Naive thymus-derived CD8-positive, alpha-beta T cell (primary cell): Measurements from ENCODE around the gene WDR53. TPM values are rescaled to one million over a fixed set of nuclear protein-coding genes. Genes with fewer than 3 reads are reported as not detected.
"Not testable (repeated sequence)": the region's sequence is repeated elsewhere in the genome, so short reads cannot be mapped to it uniquely, and the experiment has no call there.

Experiments
- ATAC-seq, 2 donors: fragments of 150-1000 bp; cut with Tn5 transposase in 1 of 2; sonication (Bioruptor Pico), chemical (Tn5 transposase) in 1 of 2; 1 replicate in 1 of 2; 2 replicates in 1 of 2; pipeline ENCODE4 v1.10.0; 2021; ENCODE audit warnings: mild to moderate bottlenecking in 2 of 2, moderate library complexity in 2 of 2
- POLR2A ChIA-PET: fragments of 350-600 bp; sonication (Branson Sonifier 250); formaldehyde crosslinking; loops from one replicate; lab custom pipeline; 2021; ENCODE audit warnings: antibody characterized with exemption; lab: Charles Lee
- DNase-seq, 10 donors: peaks; one replicate each; pipeline versions ENCODE4 v3.0.0 to v3.0.0-alpha.2; 2020 to 2022
- H3K27ac Mint-ChIP-seq, 10 donors: one replicate each; pipeline ENCODE4 v1.8.0; 2020 to 2022; ENCODE audit warnings: mild to moderate bottlenecking in 10 of 10, mixed read lengths in 10 of 10, moderate library complexity in 4 of 10, inconsistent platforms in 1 of 10
- H3K27me3 Mint-ChIP-seq, 5 donors: one replicate each; pipeline ENCODE4 v1.8.0; 2021 to 2022; ENCODE audit warnings: mixed read lengths in 5 of 5
- H3K36me3 Mint-ChIP-seq, 3 donors: one replicate each; pipeline ENCODE4 v1.8.0; 2020 to 2022; ENCODE audit warnings: mixed read lengths in 3 of 3, mild to moderate bottlenecking in 2 of 3, inconsistent platforms in 1 of 3
- H3K4me1 Mint-ChIP-seq, 4 donors: one replicate each; pipeline ENCODE4 v1.8.0; 2021 to 2022; ENCODE audit warnings: mixed read lengths in 4 of 4
- H3K4me3 Mint-ChIP-seq, 10 donors: one replicate each; pipeline ENCODE4 v1.8.0; 2020 to 2022; ENCODE audit warnings: mild to moderate bottlenecking in 10 of 10, mixed read lengths in 10 of 10, moderate library complexity in 6 of 10, inconsistent platforms in 1 of 10
- H3K9me3 Mint-ChIP-seq, 9 donors: one replicate each; pipeline ENCODE4 v1.8.0; 2020 to 2022; ENCODE audit warnings: mixed read lengths in 9 of 9, mild to moderate bottlenecking in 3 of 9, inconsistent platforms in 1 of 9, moderate library complexity in 1 of 9
- polyA plus RNA-seq, 3 donors: library from polyadenylated mRNA; unstranded; fragments of 300-500 nt; fragmentation: Illumina TruSeq; gene quantifications; one replicate each; pipeline ENCODE4 v1.2.3, GENCODE V29; 2021
- total RNA-seq, 8 experiments: library from RNA in 2 of 8; stranded (reverse) in 2 of 8; gene quantifications; one replicate each; pipeline ENCODE4 v1.2.3 and lab custom pipeline; 2021 to 2026

The WDR53 gene
- total and polyA plus RNA-seq, 5 experiments from 2014 or later: 11.8 to 23.0 (median 17.4) TPM

DNA sequence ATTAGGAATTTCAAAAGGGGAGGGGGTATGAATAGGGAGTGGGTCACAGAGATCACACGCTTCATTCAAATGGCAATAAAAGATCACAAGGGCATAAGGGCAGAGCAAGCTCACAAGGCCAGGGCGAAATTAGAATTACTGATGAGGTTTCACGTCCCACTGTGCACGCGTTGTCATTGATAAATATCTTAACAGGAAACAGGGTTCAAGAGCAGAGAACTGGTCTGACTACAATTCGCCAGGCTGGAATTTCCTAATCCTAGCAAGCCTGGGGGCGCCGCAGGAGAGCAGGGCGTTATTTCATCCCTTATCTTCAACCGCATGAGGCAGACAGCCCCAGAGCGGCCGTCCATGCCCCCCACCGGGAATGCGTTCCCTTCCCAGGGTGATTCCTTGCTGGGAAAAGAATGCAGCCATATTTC, 35.1 kb downstream of the WDR53 start:
- Mint-ChIP-seq H3K9me3 (peaks cover 0 to 6% (median 0%) of the 10 kb centered on the region in 9 donors), H3K4me1 (peaks cover 0 to 2% (median 1%) of the 10 kb centered on the region in 4 donors), H3K27ac (no peak overlapping the region), H3K4me3 (no peak overlapping the region), H3K36me3 (peaks cover 0 to 8% (median 0%) of the 10 kb centered on the region in 3 donors), H3K27me3 (peaks cover 0 to 15% (median 8%) of the 10 kb centered on the region in 5 donors)
- POLR2A ChIA-PET: no interaction called here
- ATAC-seq: no peak
- no peak for DNase-seq

DNA sequence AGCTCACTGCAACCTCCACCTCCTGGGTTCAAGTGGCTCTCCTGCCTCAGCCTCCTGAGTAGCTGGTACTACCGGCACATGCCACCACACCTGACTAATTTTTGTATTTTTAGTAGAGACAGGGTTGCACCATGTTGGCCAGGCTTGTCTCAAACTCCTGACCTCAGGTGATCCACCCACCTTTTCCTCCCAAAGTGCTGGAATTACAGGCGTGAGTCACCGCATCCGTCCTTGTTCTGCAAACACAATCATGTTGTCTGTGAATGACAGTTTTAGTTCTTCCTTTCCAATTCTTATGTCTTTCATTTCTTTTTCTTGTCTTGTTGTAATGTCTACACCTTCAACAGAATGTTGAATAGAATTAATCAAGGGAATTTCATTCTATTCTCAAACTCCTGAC, 36.9 kb downstream of the WDR53 start:
- no peak for ATAC-seq
- Mint-ChIP-seq H3K4me1 (peaks cover 0 to 2% (median 1%) of the 10 kb centered on the region in 4 donors), H3K4me3 (no peak overlapping the region), H3K36me3 (peaks cover 0 to 8% (median 0%) of the 10 kb centered on the region in 3 donors), H3K9me3 (peaks cover 0 to 6% (median 0%) of the 10 kb centered on the region in 9 donors), H3K27me3 (peaks cover 0 to 19% (median 8%) of the 10 kb centered on the region in 5 donors), H3K27ac (no peak overlapping the region)
- DNase-seq: no peak
- POLR2A ChIA-PET: no interaction called here

DNA sequence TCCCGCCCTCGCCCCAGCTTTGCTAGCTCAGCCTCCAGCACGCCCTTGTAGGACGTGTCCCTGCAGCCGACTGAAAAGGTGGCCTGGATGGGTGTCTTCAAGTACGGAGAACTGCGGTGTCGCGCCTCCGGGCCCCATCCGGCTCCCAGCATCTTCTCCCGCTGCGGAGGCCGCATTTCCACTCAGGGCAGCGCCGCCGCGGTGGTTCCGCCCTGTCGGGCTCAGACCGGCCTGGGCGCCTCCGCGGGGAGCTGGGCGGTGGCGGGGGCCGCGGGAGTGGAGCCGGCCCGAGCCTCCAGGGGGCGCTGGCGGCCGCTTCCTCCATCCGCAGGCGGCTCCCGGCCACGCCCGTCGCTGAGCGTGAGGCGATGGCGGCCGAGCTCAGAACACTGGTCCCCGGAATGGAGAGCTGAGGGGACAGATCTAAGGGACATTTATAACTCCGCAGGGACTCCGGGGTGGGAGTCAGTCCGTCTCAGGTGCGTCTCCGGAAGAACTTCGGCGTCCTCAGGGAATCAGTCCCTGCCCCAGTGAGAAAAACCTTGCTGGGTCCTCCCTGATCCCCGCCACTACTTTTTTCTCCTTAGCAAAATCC, 39.6 kb downstream of the WDR53 start:
- Mint-ChIP-seq H3K4me1 (peaks cover 0 to 2% (median 1%) of the 10 kb centered on the region in 4 donors), H3K36me3 (peaks cover 0 to 8% (median 2%) of the 10 kb centered on the region in 3 donors), H3K4me3 (peak overlapping the region in 9 of 10 donors; percentile 44 to 71 (median 66)), H3K9me3 (peaks cover 0 to 6% (median 0%) of the 10 kb centered on the region in 9 donors), H3K27me3 (peaks cover 0 to 29% (median 11%) of the 10 kb centered on the region in 5 donors), H3K27ac (peak overlapping the region in 3 of 10 donors; percentile 19 to 66 (median 47))
- ATAC-seq (peak; percentile 97 to 98), DNase-seq (peak; percentile 22 to 77 (median 67))
- POLR2A ChIA-PET: interaction anchor here (1.0 to 1.2 kb wide), 3 partner anchors 13 to 26 kb away, joined by 3 to 8 read pairs (median 3); no protein-coding TSS in a partner anchor

- ATAC-seq (no peak), DNase-seq (no peak)
- Mint-ChIP-seq H3K27me3 (peaks cover 0 to 23% (median 0%) of the 10 kb centered on the region in 5 donors), H3K9me3 (peaks cover 8 to 30% (median 22%) of the 10 kb centered on the region in 9 donors), H3K4me3 (no peak overlapping the region), H3K27ac (no peak overlapping the region), H3K36me3 (peaks cover 0 to 23% (median 14%) of the 10 kb centered on the region in 3 donors), H3K4me1 (peaks cover 0 to 2% (median 1%) of the 10 kb centered on the region in 4 donors)
- POLR2A ChIA-PET: no interaction called here
These were observed 43.2 kb downstream of the WDR53 start for GRCh38 chr3:196525141-196525540.

DNA sequence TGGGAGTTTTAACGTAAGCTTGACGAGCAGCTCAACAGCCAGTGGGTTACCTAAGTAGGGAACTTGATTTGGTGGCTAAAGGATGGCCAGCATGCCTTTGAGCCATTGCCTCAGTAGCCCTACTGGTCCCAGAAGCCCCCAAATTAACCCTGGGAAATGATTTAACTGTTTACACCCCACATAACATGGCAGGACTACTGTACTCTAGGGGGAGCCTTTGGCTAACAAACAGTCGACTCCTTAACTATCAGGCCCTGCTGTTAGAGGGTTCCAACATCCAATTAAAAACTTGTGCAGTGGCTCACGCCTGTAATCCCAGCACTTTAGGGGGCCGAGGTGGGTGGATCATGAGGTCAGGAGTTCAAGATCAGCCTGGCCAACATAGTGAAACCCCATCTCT, 43.8 kb downstream of the WDR53 start:
- Mint-ChIP-seq H3K36me3 (peaks cover 0 to 27% (median 16%) of the 10 kb centered on the region in 3 donors), H3K4me1 (peaks cover 0 to 2% (median 1%) of the 10 kb centered on the region in 4 donors), H3K9me3 (peaks cover 8 to 36% (median 28%) of the 10 kb centered on the region in 9 donors), H3K27me3 (peaks cover 0 to 23% (median 0%) of the 10 kb centered on the region in 5 donors), H3K27ac (no peak overlapping the region), H3K4me3 (no peak overlapping the region)
- no peak for DNase-seq
- POLR2A ChIA-PET: no interaction called here
- ATAC-seq: no peak

DNA sequence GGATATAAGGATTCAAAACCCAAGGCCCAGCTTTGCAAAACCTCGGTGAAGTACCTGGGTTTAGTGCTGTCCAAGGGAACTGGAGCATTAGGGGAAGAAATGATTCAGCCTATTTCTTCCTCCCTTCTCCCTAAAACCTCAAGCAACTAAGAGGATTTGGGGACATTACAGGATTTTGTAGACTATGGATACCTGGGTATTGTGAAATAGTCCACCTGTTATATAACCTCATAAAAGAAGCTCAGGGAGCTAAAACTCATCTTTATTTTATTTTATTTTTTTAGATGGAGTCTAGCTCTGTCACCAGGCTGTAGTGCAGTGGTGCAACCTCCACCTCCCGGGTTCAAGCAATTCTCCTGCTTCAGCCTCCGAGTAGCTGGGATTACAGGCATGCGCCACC, 44.5 kb downstream of the WDR53 start:
- H3K27ac Mint-ChIP-seq: no peak overlapping the region

DNA sequence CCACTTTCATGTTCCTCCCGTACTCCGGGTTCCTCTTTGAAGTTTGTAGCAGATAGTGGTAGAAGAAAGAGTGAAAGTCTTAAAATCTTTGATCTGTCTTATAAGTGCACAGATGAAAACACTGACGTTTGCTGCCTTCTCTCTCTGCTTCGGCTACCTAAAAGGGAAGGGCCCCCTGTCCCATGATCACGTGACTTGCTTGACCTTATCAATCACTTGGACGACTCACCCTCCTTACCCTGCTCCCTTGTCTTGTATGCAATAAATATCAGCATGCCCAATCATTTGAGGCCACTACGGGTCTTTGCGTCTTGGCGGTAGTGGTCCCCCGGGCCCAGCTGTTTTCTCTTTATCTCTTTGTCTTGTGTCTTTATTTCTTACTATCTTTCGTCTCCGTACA, 47.1 kb downstream of the WDR53 start:
- H3K27ac Mint-ChIP-seq, ATAC-seq, POLR2A ChIA-PET, H3K4me1 Mint-ChIP-seq, DNase-seq, H3K4me3 Mint-ChIP-seq: not testable (repeated sequence)
- Mint-ChIP-seq H3K27me3 (peaks cover 0 to 11% (median 3%) of the 10 kb centered on the region in 5 donors), H3K9me3 (peaks cover 10 to 67% (median 28%) of the 10 kb centered on the region in 9 donors), H3K36me3 (peaks cover 0 to 42% (median 25%) of the 10 kb centered on the region in 3 donors)

More for the DNA sequence above, 44.5 kb downstream of the WDR53 start:
- H3K36me3 Mint-ChIP-seq: peaks cover 0 to 34% (median 20%) of the 10 kb centered on the region in 3 donors
- H3K9me3 Mint-ChIP-seq: peaks cover 8 to 43% (median 28%) of the 10 kb centered on the region in 9 donors
- ATAC-seq (no peak), DNase-seq (no peak)
- POLR2A ChIA-PET: interaction anchor here (0.6 kb wide), 1 partner anchor 51 kb away, joined by 3 read pairs; no protein-coding TSS in a partner anchor
- H3K4me1 Mint-ChIP-seq: peaks cover 0 to 2% (median 0%) of the 10 kb centered on the region in 4 donors
- no peak overlapping the region for H3K4me3 Mint-ChIP-seq
- H3K27me3 Mint-ChIP-seq: peaks cover 0 to 23% (median 0%) of the 10 kb centered on the region in 5 donors

DNA sequence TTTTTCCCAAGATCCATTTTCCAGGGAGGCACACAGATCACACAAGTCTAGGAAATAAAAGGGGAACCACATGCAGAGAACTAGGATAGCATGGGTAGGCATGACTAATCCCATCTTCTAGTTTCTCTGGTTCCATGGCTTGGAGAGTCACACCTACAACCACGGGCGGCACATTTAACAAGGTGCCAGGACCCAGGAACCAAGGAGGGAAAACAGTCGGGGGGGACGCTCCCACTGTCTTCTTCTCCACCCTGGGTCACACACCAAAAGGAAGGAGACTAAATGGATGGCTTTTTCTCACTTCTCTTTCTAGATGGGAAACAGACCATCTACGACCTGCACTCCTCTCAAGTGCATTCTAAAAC, 48.7 kb downstream of the WDR53 start:
- Mint-ChIP-seq H3K4me1 (no peaks in the 10 kb centered on the region), H3K27me3 (peaks cover 0 to 5% (median 0%) of the 10 kb centered on the region in 5 donors), H3K36me3 (peaks cover 0 to 50% (median 23%) of the 10 kb centered on the region in 3 donors), H3K9me3 (peaks cover 11 to 73% (median 28%) of the 10 kb centered on the region in 9 donors), H3K27ac (no peak overlapping the region), H3K4me3 (no peak overlapping the region)
- POLR2A ChIA-PET: no interaction called here
- DNase-seq (peak in 2 of 10 donors; percentile 20 to 25), ATAC-seq (no peak)

- no peak overlapping the region for H3K27ac Mint-ChIP-seq
- H3K27me3 Mint-ChIP-seq: peaks cover 0 to 5% (median 0%) of the 10 kb centered on the region in 5 donors
- peaks cover 11 to 75% (median 28%) of the 10 kb centered on the region in 9 donors for H3K9me3 Mint-ChIP-seq
- peak in 7 of 10 donors; percentile 10 to 37 (median 26) for DNase-seq
- H3K4me1 Mint-ChIP-seq: no peaks in the 10 kb centered on the region
- ATAC-seq: no peak
- peaks cover 0 to 50% (median 23%) of the 10 kb centered on the region in 3 donors for H3K36me3 Mint-ChIP-seq
- POLR2A ChIA-PET: no interaction called here
- no peak overlapping the region for H3K4me3 Mint-ChIP-seq
These were observed 49.2 kb downstream of the WDR53 start for GRCh38 chr3:196518966-196519717.

DNA sequence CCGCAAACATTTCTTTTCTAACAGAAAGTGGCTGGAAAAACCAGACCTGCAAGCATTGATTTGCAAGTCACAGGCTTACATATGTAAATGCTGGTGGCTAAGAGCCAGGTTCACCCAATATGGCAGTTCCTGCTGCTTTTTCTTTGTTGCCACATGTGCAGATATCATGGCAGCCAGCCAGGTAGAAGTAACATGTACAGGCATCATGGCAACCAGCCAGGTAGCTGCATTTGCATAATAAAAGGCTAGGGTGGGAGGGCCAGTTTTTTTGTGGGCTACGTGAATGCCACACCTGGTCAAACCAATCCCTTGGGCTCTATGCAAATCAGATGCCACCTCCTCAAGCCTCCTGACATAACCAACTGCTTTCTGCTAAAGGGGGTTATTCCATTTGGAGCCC, 50.4 kb downstream of the WDR53 start:
- H3K36me3 Mint-ChIP-seq: peaks cover 0 to 50% (median 23%) of the 10 kb centered on the region in 3 donors
- H3K9me3 Mint-ChIP-seq: peaks cover 11 to 72% (median 32%) of the 10 kb centered on the region in 9 donors
- no peaks in the 10 kb centered on the region for H3K4me1 Mint-ChIP-seq
- no peak overlapping the region for H3K27ac Mint-ChIP-seq
- no peak overlapping the region for H3K4me3 Mint-ChIP-seq
- H3K27me3 Mint-ChIP-seq: peaks cover 0 to 5% (median 0%) of the 10 kb centered on the region in 5 donors
- POLR2A ChIA-PET: interaction anchor here (0.7 kb wide), 1 partner anchor 81 kb away, joined by 12 read pairs; no protein-coding TSS in a partner anchor
- no peak for DNase-seq
- no peak for ATAC-seq

- Mint-ChIP-seq H3K4me1 (no peaks in the 10 kb centered on the region), H3K36me3 (peaks cover 0 to 46% (median 23%) of the 10 kb centered on the region in 3 donors), H3K4me3 (peak overlapping the region in 1 of 10 donors; percentile 34), H3K27ac (no peak overlapping the region), H3K27me3 (peaks cover 0 to 5% (median 0%) of the 10 kb centered on the region in 5 donors), H3K9me3 (peaks cover 11 to 67% (median 32%) of the 10 kb centered on the region in 9 donors)
- POLR2A ChIA-PET: interaction anchor here (0.7 kb wide), 1 partner anchor 81 kb away, joined by 12 read pairs; no protein-coding TSS in a partner anchor
- ATAC-seq (no peak), DNase-seq (no peak)
These were observed 51.1 kb downstream of the WDR53 start for GRCh38 chr3:196517162-196517800.
